Transverse colon (tissue), 4 donors: ENCODE results near the gene PLAGL2.

Source experiments
- EP300 ChIP-seq: sonication (generic); formaldehyde crosslinking; IDR thresholded peaks from one replicate; pipeline ENCODE4 v1.6.1; 2017; ENCODE audit warnings: antibody characterized with exemption, low read depth
- POLR2A ChIP-seq: fragments of 450-650 bp; IDR thresholded peaks from one replicate; pipeline ENCODE4 v1.6.1; 2016; ENCODE audit warnings: antibody characterized with exemption, mild to moderate bottlenecking, moderate library complexity
- POLR2AphosphoS5 ChIP-seq, 3 donors: sonication (generic); formaldehyde crosslinking; IDR thresholded peaks; one replicate each; pipeline ENCODE4 v1.6.1; 2016; ENCODE audit warnings: antibody characterized with exemption in 3 of 3
- TF ChIP-seq, protein P1 (sequence below), 5 experiments: fragments of 200-600 bp in 3 of 5; fragments of 450-650 bp in 2 of 5; sonication (generic) in 3 of 5; IDR thresholded peaks; 1 replicate in 2 of 5; 2 replicates in 3 of 5; pipeline ENCODE4 v1.5.1; 2016 to 2017; ENCODE audit warnings: antibody characterized with exemption in 5 of 5, inconsistent platforms in 3 of 5, mild to moderate bottlenecking in 2 of 5, moderate library complexity in 1 of 5

DNA sequence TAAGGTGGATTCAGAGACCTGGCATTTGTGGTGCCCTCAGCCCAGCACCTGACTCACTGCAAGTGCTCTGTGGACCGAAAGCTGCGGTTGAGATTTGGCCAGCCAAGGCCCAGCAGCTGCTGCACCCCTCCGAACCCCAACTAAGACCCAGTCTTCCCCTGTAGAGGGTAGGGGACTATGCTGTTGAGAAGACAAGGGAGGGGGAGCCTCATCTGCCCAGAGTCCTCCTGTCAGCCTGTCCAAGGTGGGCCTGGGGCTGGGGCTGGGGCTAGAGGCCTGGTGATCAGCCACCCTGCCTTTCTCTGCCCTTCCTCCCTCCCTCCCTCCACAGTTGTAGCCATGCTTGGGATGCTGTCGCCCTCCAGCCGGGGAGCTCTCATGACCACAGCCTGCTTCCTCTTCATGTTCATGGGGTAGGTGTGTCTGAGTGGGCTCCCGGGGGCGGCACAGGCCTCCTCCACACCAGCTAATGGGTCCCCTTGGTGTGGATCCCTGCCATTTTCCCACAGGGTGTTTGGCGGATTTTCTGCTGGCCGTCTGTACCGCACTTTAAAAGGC, 57.2 kb downstream of the PLAGL2 start:
- TF ChIP-seq POLR2A (no peak), EP300 (no peak), POLR2AphosphoS5 (IDR thresholded peaks at IDR 0.05) (no peak)
- TF ChIP-seq, protein P1, sequence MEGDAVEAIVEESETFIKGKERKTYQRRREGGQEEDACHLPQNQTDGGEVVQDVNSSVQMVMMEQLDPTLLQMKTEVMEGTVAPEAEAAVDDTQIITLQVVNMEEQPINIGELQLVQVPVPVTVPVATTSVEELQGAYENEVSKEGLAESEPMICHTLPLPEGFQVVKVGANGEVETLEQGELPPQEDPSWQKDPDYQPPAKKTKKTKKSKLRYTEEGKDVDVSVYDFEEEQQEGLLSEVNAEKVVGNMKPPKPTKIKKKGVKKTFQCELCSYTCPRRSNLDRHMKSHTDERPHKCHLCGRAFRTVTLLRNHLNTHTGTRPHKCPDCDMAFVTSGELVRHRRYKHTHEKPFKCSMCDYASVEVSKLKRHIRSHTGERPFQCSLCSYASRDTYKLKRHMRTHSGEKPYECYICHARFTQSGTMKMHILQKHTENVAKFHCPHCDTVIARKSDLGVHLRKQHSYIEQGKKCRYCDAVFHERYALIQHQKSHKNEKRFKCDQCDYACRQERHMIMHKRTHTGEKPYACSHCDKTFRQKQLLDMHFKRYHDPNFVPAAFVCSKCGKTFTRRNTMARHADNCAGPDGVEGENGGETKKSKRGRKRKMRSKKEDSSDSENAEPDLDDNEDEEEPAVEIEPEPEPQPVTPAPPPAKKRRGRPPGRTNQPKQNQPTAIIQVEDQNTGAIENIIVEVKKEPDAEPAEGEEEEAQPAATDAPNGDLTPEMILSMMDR (IDR thresholded peaks at IDR 0.05): no peak
